ENCODE data around the gene FARP1. TPM values are rescaled to one million over a fixed set of nuclear protein-coding genes. Genes with fewer than 3 reads are reported as not detected.
A peak's percentile ranks its signal among the peaks of the same experiment; 100 is the strongest.

Gene FARP1
- total RNA-seq, 1 experiment from 2014 or later = 96.6 TPM

GRCh38 chr13:98172590-98173422, 29.9 kb downstream of the FARP1 start:
- Mint-ChIP-seq H3K9me3 (no peaks in the 10 kb centered on the region), H3K4me1 (peaks cover 61% of the 10 kb centered on the region), H3K4me3 (peak overlapping the region; percentile 7), H3K36me3 (no peaks in the 10 kb centered on the region; the same call in 1 of the 2 replicates), H3K27me3 (ENCODE audit: low read depth) (no peaks in the 10 kb centered on the region), H3K27ac (peak overlapping the region; percentile 78)
- DNase-seq (ENCODE audit: low spot score) (no peak), ATAC-seq (no peak)
- TF ChIP-seq ESRRA (CRISPR knock-in tag; IDR thresholded peaks at IDR 0.05; ENCODE audit: borderline replicate concordance) (no peak), GTF2I (CRISPR knock-in tag; conservative IDR thresholded peaks at IDR 0.05) (no peak), E2F4 (CRISPR knock-in tag; IDR thresholded peaks at IDR 0.05; ENCODE audit: borderline replicate concordance, low read depth) (no peak)
- POLR2A ChIA-PET = interaction anchor here (1.7 kb wide), 1 partner anchor 27 kb away, joined by 4 read pairs; no protein-coding TSS in a partner anchor
- CTCF ChIA-PET = interaction anchor here (0.9 to 1.7 kb wide), 2 partner anchors 10 to 258 kb away, joined by 3 to 5 read pairs; no protein-coding TSS in a partner anchor

- ATAC-seq (peak; percentile 58), DNase-seq (ENCODE audit: low spot score) (no peak)
- Mint-ChIP-seq H3K9me3 (peaks cover under 1% of the 10 kb centered on the region; the same call in 1 of the 2 replicates), H3K27me3 (ENCODE audit: low read depth) (no peaks in the 10 kb centered on the region), H3K4me1 (peaks cover 58% of the 10 kb centered on the region), H3K4me3 (no peak overlapping the region; the same call in 1 of the 2 replicates), H3K27ac (peak overlapping the region; percentile 78), H3K36me3 (peaks cover 2% of the 10 kb centered on the region)
- CTCF ChIA-PET = interaction anchor here (0.9 to 1.7 kb wide), 2 partner anchors 9 to 257 kb away, joined by 3 to 5 read pairs; no protein-coding TSS in a partner anchor
- TF ChIP-seq ATF1 (CRISPR knock-in tag; IDR thresholded peaks at IDR 0.05) (no peak), IRF2 (CRISPR knock-in tag; IDR thresholded peaks at IDR 0.05; ENCODE audit: borderline replicate concordance, low read depth) (no peak), GABPB1 (CRISPR knock-in tag; IDR thresholded peaks at IDR 0.05) (peak; percentile 77)
- POLR2A ChIA-PET = interaction anchor here (0.5 to 1.7 kb wide), 2 partner anchors 27 to 259 kb away, joined by 3 to 4 read pairs; no protein-coding TSS in a partner anchor
Measured at GRCh38 chr13:98173431-98174152, 30.7 kb downstream of the FARP1 start.

- CTCF ChIA-PET = interaction anchor here (0.9 to 1.2 kb wide), 2 partner anchors 9 to 17 kb away, joined by 3 read pairs; no protein-coding TSS in a partner anchor
- H3K36me3 Mint-ChIP-seq = peaks cover 6% of the 10 kb centered on the region
- no peak for ATAC-seq
- DNase-seq (ENCODE audit: low spot score) = no peak
- H3K4me1 Mint-ChIP-seq = peaks cover 59% of the 10 kb centered on the region
- POLR2A ChIA-PET = interaction anchor here (0.5 to 0.6 kb wide), 2 partner anchors 168 to 260 kb away, joined by 3 read pairs; no protein-coding TSS in a partner anchor
- H3K4me3 Mint-ChIP-seq = no peak overlapping the region
- peaks cover 5% of the 10 kb centered on the region; the same call in 1 of the 2 replicates for H3K9me3 Mint-ChIP-seq
- H3K27me3 Mint-ChIP-seq (ENCODE audit: low read depth) = no peaks in the 10 kb centered on the region
- H3K27ac Mint-ChIP-seq = peak overlapping the region; percentile 84
- TF ChIP-seq ATF6 (CRISPR knock-in tag; IDR thresholded peaks at IDR 0.05) (no peak), ZNF232 (CRISPR knock-in tag; IDR thresholded peaks at IDR 0.05) (no peak), OVOL2 (CRISPR knock-in tag; IDR thresholded peaks at IDR 0.05; ENCODE audit: borderline replicate concordance) (no peak), ZNF416 (CRISPR knock-in tag; IDR thresholded peaks at IDR 0.05) (no peak), GRHL2 (CRISPR knock-in tag; IDR thresholded peaks at IDR 0.05; ENCODE audit: insufficient replicate concordance, severe bottlenecking) (no peak), ESRRA (CRISPR knock-in tag; IDR thresholded peaks at IDR 0.05; ENCODE audit: borderline replicate concordance) (no peak), ZNF396 (CRISPR knock-in tag; IDR thresholded peaks at IDR 0.05; ENCODE audit: borderline replicate concordance) (no peak), GTF2I (CRISPR knock-in tag; conservative IDR thresholded peaks at IDR 0.05) (no peak), FOXP1 (CRISPR knock-in tag; IDR thresholded peaks at IDR 0.05; ENCODE audit: borderline replicate concordance) (no peak), E2F4 (CRISPR knock-in tag; IDR thresholded peaks at IDR 0.05; ENCODE audit: borderline replicate concordance, low read depth) (no peak), ZNF219 (CRISPR knock-in tag; IDR thresholded peaks at IDR 0.05; ENCODE audit: borderline replicate concordance) (no peak)
- TF ChIP-seq, protein P1, sequence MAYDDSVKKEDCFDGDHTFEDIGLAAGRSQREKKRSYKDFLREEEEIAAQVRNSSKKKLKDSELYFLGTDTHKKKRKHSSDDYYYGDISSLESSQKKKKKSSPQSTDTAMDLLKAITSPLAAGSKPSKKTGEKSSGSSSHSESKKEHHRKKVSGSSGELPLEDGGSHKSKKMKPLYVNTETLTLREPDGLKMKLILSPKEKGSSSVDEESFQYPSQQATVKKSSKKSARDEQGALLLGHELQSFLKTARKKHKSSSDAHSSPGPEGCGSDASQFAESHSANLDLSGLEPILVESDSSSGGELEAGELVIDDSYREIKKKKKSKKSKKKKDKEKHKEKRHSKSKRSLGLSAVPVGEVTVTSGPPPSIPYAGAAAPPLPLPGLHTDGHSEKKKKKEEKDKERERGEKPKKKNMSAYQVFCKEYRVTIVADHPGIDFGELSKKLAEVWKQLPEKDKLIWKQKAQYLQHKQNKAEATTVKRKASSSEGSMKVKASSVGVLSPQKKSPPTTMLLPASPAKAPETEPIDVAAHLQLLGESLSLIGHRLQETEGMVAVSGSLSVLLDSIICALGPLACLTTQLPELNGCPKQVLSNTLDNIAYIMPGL (CRISPR knock-in tag; IDR thresholded peaks at IDR 0.05) = no peak
- TF ChIP-seq, protein P2, sequence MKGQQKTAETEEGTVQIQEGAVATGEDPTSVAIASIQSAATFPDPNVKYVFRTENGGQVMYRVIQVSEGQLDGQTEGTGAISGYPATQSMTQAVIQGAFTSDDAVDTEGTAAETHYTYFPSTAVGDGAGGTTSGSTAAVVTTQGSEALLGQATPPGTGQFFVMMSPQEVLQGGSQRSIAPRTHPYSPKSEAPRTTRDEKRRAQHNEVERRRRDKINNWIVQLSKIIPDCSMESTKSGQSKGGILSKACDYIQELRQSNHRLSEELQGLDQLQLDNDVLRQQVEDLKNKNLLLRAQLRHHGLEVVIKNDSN (CRISPR knock-in tag; IDR thresholded peaks at IDR 0.05) = no peak
- TF ChIP-seq, protein P3, sequence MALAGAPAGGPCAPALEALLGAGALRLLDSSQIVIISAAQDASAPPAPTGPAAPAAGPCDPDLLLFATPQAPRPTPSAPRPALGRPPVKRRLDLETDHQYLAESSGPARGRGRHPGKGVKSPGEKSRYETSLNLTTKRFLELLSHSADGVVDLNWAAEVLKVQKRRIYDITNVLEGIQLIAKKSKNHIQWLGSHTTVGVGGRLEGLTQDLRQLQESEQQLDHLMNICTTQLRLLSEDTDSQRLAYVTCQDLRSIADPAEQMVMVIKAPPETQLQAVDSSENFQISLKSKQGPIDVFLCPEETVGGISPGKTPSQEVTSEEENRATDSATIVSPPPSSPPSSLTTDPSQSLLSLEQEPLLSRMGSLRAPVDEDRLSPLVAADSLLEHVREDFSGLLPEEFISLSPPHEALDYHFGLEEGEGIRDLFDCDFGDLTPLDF (CRISPR knock-in tag; IDR thresholded peaks at IDR 0.05) = no peak
Measured at GRCh38 chr13:98174307-98174706, 31.4 kb downstream of the FARP1 start.

Data from WTC11 (cell line).